ENCODE results near the gene PDRG1.
"Not testable (repeated sequence)": the region's sequence is repeated elsewhere in the genome, so short reads cannot be mapped to it uniquely, and the experiment has no call there.

PDRG1 gene

DNA sequence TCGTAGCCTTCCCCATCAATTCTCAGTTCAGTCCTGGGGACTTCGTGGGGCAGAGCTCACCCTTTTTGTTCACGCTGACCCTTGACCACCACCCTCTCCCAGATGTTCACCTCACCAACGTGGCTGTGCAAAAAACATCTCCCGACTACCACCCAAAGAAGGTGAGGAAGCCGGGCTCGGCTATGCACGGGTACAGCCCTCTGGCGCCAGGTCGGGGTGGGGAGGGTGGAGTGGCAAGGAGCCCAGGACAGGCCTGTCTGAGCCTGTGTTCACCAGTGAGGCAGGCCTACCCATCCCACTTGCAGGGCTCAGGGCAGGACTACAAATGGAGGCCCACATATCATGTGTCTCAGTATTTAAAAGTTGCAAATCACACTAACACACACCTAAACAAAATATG is 18.1 kb downstream of the PDRG1 start:
- DNase-seq (ENCODE audit: extremely low read depth, low read depth), result no peak
- H3K4me3 ChIP-seq (replicated peaks; ENCODE audit: low read depth, low read length), result no peak overlapping the region
- TF ChIP-seq, protein P1, sequence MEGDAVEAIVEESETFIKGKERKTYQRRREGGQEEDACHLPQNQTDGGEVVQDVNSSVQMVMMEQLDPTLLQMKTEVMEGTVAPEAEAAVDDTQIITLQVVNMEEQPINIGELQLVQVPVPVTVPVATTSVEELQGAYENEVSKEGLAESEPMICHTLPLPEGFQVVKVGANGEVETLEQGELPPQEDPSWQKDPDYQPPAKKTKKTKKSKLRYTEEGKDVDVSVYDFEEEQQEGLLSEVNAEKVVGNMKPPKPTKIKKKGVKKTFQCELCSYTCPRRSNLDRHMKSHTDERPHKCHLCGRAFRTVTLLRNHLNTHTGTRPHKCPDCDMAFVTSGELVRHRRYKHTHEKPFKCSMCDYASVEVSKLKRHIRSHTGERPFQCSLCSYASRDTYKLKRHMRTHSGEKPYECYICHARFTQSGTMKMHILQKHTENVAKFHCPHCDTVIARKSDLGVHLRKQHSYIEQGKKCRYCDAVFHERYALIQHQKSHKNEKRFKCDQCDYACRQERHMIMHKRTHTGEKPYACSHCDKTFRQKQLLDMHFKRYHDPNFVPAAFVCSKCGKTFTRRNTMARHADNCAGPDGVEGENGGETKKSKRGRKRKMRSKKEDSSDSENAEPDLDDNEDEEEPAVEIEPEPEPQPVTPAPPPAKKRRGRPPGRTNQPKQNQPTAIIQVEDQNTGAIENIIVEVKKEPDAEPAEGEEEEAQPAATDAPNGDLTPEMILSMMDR (IDR thresholded peaks at IDR 0.05; ENCODE audit: low read depth, low read length, missing control alignments), result no peak

DNA sequence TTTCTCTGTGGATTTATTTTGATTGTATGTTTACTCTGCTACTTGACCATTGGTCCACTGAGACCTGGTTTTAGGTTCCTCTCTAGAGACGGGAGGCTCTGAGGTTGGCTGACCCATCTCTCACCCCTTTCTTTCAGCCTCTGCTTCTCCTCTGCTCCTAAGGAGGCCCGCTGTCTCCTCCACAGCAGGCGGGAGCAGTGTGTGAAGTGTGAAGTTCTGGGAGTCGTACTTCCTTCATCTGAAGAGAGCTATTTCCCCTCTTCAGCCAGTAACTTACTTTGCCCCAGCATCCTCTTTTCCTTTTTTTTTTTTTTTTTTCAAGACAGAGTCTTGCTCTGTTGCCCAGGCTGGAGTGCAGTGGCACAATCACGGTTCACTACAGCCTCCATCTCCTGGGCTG is 21.1 kb downstream of the PDRG1 start:
- no peak for DNase-seq (ENCODE audit: extremely low read depth, low read depth)
- TF ChIP-seq, protein P1 (IDR thresholded peaks at IDR 0.05; ENCODE audit: low read depth, low read length, missing control alignments), result no peak
- H3K4me3 ChIP-seq (replicated peaks; ENCODE audit: low read depth, low read length), result no peak overlapping the region

DNA sequence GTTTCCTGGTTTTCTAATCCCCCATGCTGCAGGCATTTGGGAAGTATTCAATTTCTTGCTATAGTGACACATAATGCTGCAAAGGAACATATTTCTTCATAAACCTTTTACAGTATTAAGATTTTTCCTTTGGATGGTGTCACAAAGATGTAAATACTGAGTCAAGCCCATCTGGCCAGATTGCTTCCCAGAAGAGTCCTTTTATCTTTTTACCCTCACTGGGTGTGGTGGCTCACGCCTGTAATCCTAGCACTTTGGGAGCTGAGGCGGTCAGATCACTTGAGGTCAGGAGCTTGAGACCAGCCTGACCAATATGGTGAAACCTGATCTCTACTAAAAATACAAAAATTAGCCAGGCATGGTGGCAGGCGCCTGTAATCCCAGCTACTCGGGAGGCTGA is 22.2 kb downstream of the PDRG1 start:
- not testable (repeated sequence) for H3K4me3 ChIP-seq (replicated peaks; ENCODE audit: low read depth, low read length); DNase-seq (ENCODE audit: extremely low read depth, low read depth)

DNA sequence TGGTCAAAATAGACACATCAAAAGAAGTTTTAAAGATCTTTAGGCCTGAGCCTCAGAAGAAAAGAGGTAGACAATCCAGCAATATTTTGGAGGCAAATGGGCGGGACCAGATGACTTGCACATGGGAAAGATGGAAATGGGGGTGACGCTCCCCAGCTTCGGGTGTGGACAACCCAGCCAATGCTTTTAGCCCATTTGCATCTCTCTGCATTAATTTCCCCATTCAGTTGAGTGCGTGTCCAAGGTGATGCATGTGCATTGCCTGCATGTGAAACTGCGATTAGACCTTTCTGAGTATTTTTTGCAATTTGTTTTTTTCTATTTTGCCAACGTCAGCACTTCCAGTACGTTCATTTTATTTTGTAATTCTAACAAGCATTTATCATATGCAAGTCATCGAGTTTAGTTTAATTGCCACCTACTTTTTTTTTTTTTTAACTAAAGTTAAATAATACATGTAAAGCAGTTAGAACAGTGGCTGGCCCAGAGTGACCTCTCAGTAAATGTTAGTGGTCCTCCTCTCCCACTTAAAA is 24.2 kb downstream of the PDRG1 start:
- no peak overlapping the region for H3K4me3 ChIP-seq (replicated peaks; ENCODE audit: low read depth, low read length)
- TF ChIP-seq, protein P1 (IDR thresholded peaks at IDR 0.05; ENCODE audit: low read depth, low read length, missing control alignments), result no peak
- DNase-seq (ENCODE audit: extremely low read depth, low read depth), result no peak

DNA sequence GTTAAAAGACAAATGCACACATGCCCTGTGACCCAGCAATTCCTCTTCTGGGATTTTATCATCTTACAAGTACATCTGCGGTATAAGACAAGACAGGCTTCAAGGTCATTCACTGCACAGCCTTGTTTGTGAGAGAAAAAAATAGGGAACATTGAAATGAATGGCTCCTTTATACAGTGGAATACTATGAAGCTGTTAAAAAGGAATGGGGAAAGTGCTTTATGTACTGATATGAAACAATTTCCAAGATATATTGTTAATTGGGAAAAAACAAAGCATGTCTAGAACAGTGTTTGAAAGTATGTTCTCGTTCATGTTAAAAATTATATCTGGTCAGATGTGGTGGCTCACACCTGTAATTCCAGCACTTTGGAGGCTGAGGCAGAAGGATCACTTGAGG is 25.4 kb downstream of the PDRG1 start:
- DNase-seq (ENCODE audit: extremely low read depth, low read depth), result no peak
- TF ChIP-seq, protein P1 (IDR thresholded peaks at IDR 0.05; ENCODE audit: low read depth, low read length, missing control alignments), result no peak
- no peak overlapping the region for H3K4me3 ChIP-seq (replicated peaks; ENCODE audit: low read depth, low read length)

DNA sequence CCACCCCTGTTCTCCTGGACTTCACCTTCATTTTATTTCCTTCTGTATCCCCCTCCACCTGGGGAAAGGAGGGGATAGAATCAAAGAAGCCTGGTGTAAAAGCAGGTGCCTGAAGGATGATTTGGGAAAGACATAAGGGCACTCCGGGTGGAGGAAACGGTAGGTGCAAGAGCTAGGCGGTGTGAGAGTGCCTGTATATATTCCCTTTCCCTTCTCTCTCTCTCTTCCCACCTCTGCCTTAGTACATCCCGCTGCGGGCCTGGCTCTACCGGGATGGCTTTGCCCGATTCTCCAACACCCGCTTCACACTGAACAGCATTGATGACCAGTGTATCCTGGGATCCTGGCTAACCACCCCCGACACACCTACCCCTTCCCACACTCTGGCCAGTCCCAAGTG is 26.2 kb downstream of the PDRG1 start:
- DNase-seq (ENCODE audit: extremely low read depth, low read depth), result no peak
- H3K4me3 ChIP-seq (replicated peaks; ENCODE audit: low read depth, low read length), result no peak overlapping the region
- TF ChIP-seq, protein P1 (IDR thresholded peaks at IDR 0.05; ENCODE audit: low read depth, low read length, missing control alignments), result no peak

DNA sequence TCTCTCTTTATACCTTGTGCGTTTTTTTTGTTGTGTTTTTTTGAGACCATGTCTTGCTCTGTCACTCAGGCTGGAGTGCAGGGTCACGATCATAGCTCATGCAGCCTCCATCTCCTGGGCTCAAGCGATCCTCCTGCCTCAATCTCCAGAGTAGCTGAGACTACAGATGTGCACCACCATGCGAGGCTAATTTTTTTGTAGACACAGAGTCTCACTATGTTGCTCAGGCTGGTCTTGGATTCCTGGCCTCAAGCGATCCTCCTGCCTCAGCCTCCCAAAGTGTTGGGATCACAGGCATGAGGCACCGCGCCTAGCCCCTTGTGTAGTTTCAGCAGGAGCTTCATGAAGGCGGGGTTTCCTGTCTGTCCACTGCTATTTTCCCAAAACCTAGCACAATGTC is 27.3 kb downstream of the PDRG1 start:
- DNase-seq (ENCODE audit: extremely low read depth, low read depth), result no peak
- TF ChIP-seq, protein P1 (IDR thresholded peaks at IDR 0.05; ENCODE audit: low read depth, low read length, missing control alignments), result no peak
- no peak overlapping the region for H3K4me3 ChIP-seq (replicated peaks; ENCODE audit: low read depth, low read length)

Measured in HFF-Myc (cell line).